B cell (primary cell): ENCODE data around the gene LHX6.

ENCODE experiments used
- CTCF ChIP-seq: fragments of 200-600 bp; IDR thresholded peaks from one replicate; pipeline ENCODE4 v1.8.0; 2022; ENCODE audit warnings: antibody characterized with exemption, mild to moderate bottlenecking
- EZH2 ChIP-seq: IDR thresholded peaks from 2 replicates; pipeline ENCODE4 v1.6.1; 2012; ENCODE audit warnings: borderline replicate concordance, low read depth, mild to moderate bottlenecking, moderate library complexity, low read length; ENCODE audit not compliant: insufficient read depth, poor library complexity, severe bottlenecking

GRCh38 chr9:122192261-122192875 is 36.4 kb downstream of the LHX6 start:
- TF ChIP-seq EZH2: no peak
- TF ChIP-seq CTCF: no peak
